ENCODE data around the gene LDOC1.
"Not testable (repeated sequence)": the region's sequence is repeated elsewhere in the genome, so short reads cannot be mapped to it uniquely, and the experiment has no call there.

The LDOC1 gene

DNA sequence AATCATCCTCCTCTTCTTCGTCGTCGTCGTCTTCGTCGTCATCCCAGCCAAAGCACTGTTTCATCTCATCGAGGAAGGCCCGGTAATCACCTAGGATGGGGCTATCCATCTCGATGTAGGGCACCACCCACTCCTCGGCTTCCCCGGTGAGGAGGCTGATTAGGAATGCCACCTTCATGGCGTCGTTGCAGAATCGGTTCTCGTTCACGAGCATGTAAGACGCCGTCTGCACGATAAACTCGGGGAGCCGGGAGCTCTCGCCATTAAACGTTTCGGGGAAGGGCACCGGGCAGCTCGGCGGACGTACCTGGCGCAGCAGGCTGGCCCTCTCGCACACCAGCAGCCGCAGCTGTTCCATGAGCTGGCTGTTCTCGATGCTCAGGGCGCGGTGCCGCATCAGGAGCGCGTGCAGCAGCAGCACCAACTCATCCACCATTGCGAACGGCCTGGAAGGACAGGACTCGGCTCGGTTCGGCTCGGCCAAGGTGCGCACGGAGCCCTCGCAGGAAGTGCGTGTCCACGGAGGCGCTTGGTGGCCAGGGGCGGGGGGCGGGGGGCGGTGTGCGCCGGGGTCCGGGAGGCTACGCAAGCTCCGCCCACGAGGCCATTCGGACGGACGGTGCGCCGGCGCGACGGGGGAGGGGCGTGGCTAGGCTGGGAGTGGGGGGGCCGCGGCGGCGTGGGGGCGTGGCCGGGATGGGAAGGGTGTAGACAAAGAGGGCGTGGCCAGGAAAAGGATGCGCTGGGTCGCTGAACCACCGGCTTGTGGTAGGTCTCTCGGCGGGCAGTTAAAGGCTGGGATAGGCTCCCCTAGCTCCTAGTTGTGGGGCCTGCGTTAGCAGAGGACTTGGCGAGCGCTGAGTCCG, at the start of gene LDOC1:
Gene LDOC1 (minus strand): TSS at position 544 of the 866 bp plus-strand sequence. CDS start 108 bp downstream, at position 436.
- no peak for DNase-seq

DNA sequence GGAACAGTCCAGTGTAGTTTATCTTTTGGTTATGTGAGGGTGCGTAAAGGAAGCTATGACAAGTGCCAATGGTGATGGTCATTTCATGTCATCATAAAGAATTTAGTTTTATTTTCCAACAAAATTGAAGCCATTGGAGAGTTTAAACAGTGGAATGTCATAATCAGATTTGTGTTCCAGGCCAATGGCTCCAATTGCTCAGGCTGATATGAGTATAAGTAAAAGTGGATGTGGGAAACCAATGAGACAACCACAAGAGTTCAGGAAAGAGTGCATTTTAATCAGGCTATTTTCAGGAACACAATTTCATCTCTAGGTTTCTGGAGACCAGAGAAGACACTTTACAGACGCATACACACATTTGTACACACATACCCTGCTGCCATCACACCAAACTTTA, 44.7 kb upstream of the LDOC1 start:
- no peak for DNase-seq

DNA sequence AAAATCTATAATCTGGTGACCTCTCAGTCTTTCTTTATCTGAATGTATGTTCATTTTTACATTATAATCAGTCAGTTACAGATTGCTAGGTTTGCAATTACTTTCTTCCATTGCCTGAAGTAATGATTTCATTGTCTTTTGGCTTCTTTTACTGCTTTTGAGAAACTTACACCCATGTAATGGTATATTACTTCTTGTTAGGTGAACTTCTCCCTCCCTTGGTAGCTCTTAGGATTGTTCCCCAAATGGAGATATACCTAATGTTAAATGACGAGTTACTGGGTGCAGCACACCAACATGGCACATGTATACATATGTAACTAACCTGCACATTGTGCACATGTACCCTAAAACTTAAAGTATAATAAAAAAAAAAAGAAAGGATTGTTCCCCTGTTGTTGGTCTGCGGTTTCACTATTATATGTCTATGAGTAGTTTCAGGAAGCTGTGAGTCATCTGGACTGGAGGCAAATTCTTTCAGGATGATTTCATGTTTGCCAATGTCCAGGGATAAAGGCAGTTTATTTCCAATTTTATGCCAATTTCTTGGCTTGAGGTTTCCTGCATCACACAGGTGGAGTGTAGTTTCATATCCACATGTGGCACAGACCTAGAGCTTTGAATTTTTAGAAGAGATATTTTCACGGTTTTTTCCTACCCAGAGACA, 43.5 kb upstream of the LDOC1 start:
- DNase-seq = no peak

DNA sequence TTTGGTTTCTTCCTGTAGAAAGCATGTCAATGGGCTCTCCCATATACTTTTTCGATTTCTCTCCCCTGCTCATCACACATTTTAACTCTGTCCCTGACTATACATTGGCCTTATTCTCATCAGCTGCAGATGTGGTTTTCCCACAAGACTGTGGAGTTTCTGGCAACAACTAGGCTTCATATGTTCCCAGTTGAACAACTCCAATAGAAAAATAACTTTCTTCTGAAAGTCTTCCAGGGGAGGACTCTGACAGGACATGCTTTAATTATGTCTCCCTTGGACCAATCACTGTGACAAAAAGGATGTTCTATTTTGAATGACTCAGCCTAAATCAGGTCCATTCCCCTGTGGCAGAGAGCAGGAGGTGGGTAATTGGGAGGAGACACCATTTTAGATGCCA, 37.3 kb upstream of the LDOC1 start:
- DNase-seq = no peak

DNA sequence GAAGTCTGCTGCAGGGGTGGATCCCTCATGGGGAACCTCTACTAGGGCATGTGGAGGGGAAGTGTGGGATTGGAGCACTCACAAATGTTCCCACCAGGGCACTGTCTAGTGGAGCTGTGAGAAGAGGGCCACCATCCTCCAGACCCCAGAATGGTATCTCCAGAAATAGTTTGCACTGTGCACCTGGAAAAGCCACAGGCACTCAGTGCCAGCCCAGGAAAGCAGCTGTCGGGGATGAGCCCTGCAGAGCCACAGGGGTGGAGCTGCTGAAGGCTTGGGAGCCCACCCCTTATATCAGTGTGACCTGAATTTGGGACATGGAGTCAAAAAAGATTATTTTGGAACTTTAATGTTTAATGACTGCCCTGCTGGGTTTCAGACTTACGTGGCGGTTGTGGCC, 25.0 kb upstream of the LDOC1 start:
- DNase-seq = no peak

DNA sequence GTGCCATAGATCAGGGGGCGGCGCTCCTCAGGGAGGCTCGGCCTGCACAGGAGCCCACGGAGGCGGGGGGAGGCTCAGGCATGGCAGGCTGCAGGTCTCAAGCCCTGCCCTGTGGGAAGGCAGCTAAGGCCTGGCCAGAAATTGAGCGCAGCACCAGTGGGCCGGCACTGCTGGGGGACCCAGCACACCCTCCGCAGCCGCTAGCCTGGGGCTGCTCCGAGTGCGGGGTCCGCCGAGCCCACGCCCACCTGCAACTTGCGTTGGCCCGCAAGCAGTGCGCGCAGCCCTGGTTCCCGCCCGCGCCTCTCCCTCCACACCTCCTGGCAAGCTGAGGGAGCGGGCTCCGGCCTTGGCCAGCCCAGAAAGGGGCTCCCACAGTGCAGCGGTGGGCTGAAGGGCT, 11.6 kb upstream of the LDOC1 start:
- DNase-seq = not testable (repeated sequence)

DNA sequence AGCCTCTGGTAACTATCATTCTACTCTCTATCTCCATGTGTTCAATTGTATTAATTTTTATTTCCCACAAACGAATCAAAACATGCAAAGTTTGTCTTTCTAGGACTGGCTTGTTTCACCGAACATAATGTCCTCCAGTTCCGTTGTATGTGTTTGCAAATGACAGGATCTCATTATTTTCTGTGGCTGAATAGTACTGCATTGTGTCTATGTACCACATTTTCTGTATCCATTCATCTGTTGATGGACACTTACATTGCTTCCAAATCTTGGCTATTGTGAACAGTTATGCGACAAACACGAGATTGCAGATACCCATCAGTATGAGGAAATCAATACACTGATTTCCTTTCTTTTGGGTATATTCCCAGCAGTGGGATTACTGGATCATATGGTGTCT, 8.4 kb upstream of the LDOC1 start:
- DNase-seq = no peak

DNA sequence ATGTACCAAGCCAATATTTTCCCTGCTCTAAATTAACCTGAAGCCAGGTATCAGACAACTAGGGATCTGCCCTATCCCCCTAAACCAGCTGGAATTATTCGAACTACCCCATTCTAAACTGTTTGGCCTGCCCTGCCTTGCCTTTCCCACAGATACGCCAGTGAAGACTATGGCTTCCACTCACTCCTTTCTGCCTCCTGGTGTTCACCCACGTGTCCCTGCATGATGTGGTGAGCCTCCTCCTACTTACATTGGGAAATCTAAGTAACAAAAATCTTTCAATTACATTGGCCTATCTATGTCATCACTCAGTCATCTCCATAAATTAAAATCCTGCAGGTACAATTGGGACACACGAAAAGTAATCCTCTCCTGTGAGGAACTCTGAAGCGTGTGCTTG, 6.1 kb upstream of the LDOC1 start:
- DNase-seq = no peak

DNA sequence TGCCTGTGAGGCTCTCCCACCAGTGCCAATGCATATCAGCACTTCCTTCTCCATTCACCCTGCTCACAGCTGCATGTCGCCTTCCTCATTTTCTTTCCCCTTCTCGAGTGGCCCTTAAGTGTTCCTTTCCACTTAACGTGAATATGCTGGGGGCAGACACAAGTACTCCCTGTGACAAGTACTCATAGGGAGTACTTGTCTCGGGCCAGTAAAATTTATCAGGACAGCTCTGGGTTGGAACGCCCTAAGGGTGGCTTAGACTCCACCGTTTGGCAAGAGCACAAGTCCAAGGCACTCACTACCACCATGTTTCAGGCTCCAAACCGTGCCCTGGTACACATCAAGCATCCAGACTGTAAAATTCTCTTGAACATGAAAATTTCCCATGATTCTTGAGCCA, 3.9 kb upstream of the LDOC1 start:
- no peak for DNase-seq

DNA sequence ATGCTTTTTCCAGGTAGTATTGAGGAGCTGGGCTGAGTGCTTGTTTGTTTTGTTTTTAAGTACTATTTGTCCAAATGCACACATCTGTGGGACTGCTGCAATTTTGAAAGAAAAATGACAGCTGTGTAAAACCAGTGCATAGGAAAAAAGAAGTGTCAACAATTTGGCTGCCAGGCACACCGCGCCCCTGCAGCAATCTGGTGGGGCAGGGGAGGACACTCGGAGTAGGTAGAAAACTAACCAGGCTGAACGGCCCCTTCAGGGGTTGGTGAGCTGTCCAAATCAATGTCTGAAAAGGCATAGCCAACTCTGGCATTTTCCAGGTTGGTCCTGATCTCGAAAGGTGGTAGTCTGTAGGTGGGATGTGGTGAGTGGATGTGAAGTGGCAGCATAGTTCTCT, 1.1 kb downstream of the LDOC1 start:
- DNase-seq = no peak

DNA sequence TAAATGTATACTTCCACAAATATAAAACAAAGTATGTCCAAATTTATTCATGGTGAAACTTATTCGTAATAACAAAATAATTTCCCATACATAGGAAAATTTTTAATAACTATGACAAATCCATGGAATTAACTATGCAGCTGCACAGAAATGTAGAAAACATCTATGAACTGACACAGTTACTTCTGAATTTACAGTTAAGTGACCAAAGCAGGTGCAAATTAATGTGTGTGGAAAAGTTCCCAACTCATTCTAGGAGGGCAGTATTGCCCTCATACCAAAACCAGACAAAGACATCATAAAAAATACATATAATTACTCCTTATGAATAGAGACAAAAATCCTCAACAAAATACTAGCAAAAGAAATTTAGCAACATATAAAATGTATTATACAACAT, 12.5 kb downstream of the LDOC1 start:
- no peak for DNase-seq

DNA sequence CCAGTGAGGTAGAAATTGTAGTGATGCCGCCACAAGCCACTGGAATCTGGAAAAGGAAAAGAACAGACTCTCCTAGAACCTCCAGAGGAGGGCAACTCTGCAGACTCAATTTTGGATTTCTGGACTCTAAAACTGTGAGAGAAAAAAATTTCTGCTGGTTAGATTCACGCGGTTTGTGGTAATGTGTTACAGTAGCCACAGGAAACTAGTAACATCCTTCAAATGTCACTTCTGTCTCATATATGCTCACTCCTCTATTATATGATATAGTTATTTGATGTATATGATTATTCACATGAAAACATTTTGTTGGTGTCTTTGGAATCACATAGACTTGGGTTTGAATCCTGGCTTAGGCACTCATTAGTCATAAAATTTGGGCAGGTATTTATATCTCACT, 18.8 kb downstream of the LDOC1 start:
- no peak for DNase-seq

DNA sequence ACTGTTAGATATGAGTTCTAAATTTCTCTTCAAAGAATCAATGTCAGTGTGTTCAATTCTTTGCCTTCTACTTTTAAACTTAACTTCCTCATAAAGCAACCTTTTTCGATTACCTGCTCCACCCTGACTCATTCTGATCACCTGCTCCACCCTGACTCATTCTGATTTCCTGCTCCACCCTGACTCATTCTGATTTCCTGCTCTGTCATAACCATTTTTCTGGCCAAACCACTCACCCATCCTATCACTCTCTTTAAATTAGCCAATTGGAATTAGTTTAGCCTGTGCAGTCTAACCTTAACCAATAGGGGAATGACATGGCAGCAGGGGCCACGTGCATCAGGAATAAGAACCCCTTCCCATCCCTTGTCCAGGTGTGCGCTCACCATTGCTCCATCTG, 21.7 kb downstream of the LDOC1 start:
- not testable (repeated sequence) for DNase-seq

DNA sequence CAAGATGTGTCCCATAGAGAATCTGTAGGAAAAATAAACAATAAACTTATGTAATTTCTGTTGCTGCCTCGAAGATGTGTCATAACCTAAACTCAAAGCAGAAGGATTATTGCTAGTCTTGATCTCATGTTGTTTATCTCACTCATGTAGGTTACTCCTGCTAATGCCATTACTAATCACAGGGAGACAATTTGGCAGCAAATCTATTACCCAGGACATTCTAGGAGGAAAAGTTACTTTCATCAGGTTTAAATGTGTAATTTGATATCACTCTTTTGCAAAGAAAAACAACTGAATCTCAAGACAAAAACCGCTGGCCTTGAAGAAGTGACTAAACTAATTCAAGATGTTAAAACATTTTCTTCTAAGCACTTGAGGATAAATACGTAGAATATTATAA, 34.0 kb downstream of the LDOC1 start:
- DNase-seq = no peak

DNA sequence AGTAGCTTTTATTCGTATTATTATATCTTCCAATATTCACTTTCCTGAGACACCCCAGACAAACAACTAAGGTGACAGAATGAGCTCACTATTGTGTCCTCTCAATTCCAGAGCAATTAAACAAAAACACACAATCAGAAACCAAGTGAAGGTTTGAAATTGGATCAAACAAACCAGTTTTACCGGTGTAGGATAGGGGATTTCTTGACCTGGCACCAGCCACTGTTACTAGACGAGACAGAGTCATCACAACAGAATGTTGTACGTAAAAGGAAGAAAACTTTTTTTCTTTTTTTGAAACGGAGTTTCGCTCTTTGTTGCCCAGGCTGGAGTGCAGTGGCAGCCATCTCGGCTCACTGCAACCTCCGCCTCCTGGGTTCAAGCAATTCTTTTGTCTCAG, 43.7 kb downstream of the LDOC1 start:
- DNase-seq = no peak

DNA sequence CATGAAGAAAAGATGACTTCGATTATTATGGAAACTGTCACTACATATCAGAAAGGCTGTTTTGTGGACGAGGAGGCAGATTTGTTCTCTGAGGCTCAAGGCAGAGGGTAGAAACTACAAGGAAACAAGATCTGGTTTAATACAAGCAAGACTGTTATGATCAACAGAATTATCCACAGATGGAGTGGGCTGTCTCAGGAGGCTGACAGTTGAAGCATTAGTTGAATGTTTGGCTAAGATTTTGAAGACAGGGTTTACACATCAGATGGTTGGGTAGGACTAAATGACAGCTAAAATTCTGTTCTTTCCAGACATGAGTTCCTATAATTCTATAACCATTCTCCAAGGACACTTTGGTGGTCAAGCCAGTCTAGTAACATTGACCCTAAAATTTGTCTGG, 49.8 kb downstream of the LDOC1 start:
- DNase-seq = no peak

Data from bone marrow (tissue), 2 donors.